ENCODE measurements around the gene SLC44A5. TPM values are rescaled to one million over a fixed set of nuclear protein-coding genes. Genes with fewer than 3 reads are reported as not detected.

The SLC44A5 gene
- total and polyA plus RNA-seq, 4 donors, result 13.1 to 37.7 (median 32.8) TPM

DNA sequence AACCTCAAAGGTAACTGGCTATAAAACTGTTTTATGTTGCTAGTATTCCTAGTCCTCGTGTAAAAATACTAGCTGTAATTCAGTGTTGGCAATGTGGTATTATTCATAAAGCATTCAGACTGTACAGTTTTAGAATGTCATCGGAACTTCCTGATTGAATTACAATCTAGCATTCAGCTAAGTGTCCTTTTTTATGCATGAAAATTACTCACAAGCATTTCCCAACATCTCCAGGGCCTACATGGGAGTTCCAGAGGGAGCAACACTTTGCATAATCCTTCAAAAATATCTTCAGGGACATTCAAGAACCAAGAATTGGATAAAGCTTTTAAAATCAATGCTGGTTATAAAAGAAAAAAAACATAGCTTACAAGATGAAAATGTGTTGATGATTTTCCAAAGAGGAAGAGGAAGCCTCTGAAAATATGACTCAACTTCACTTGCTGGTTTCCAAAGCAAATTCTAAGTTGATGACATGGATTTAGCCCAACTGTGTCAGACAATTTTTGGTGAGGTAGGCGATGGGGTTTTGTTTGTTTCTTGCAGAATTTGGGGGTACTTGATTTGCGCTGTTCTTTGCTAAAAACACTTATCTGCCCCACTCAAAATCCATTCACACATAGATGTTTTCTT is 137.8 kb downstream of the SLC44A5 start:
- Histone ChIP-seq H3K4me3 (ENCODE audit: low read depth, low read length) (no peak overlapping the region), H3K4me1 (ENCODE audit: control insufficient read depth, insufficient read depth, low read length) (no peaks in the 10 kb centered on the region), H3K27ac (ENCODE audit: low read depth, low read length) (no peak overlapping the region), H3K36me3 (ENCODE audit: control insufficient read depth, insufficient read depth, low read length) (no peaks in the 10 kb centered on the region), H3K9me3 (ENCODE audit: control insufficient read depth, insufficient read depth, low read length) (no peaks in the 10 kb centered on the region), H3K27me3 (ENCODE audit: control insufficient read depth, insufficient read depth, low read length) (no peaks in the 10 kb centered on the region)
- DNase-seq (ENCODE audit: low read depth in 4 of 6, low spot score in 6 of 6), result no peak
- WGBS (ENCODE audit: insufficient coverage), result no CpG with 5 or more reads among the region's 4 CpGs

- H3K36me3 ChIP-seq (ENCODE audit: control insufficient read depth, insufficient read depth, low read length), result no peaks in the 10 kb centered on the region
- DNase-seq (ENCODE audit: low read depth in 4 of 6, low spot score in 6 of 6), result peak in 1 of 6 donors; percentile 11
- WGBS (ENCODE audit: insufficient coverage), result no CpG with 5 or more reads among the region's 5 CpGs
- H3K27me3 ChIP-seq (ENCODE audit: control insufficient read depth, insufficient read depth, low read length), result no peaks in the 10 kb centered on the region
- H3K9me3 ChIP-seq (ENCODE audit: control insufficient read depth, insufficient read depth, low read length), result no peaks in the 10 kb centered on the region
- H3K4me3 ChIP-seq (ENCODE audit: low read depth, low read length), result no peak overlapping the region
- no peak overlapping the region for H3K27ac ChIP-seq (ENCODE audit: low read depth, low read length)
- no peaks in the 10 kb centered on the region for H3K4me1 ChIP-seq (ENCODE audit: control insufficient read depth, insufficient read depth, low read length)
Observed at GRCh38 chr1:75472089-75472970, 138.6 kb downstream of the SLC44A5 start.

DNA sequence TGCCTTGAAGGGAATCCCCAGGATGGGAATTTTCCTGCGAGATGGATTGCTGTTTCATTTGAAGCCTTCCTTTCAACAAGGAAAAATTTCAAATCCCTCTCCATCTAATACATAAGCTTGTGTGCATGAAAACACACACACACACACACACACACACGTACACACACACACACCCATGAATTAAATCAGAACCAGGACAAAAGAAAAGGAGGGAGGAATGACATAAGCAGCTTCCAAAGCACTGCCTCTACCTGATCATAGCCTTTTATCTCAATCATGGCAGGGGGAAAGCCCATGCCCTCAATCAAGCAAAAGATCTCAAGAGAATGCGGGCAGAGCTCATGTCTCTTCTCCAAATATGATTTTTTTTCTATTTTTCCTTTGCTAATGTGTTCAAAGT is 139.7 kb downstream of the SLC44A5 start:
- Histone ChIP-seq H3K27ac (ENCODE audit: low read depth, low read length) (no peak overlapping the region), H3K9me3 (ENCODE audit: control insufficient read depth, insufficient read depth, low read length) (no peaks in the 10 kb centered on the region), H3K4me3 (ENCODE audit: low read depth, low read length) (no peak overlapping the region), H3K4me1 (ENCODE audit: control insufficient read depth, insufficient read depth, low read length) (no peaks in the 10 kb centered on the region), H3K36me3 (ENCODE audit: control insufficient read depth, insufficient read depth, low read length) (no peaks in the 10 kb centered on the region), H3K27me3 (ENCODE audit: control insufficient read depth, insufficient read depth, low read length) (no peaks in the 10 kb centered on the region)
- no CpG with 5 or more reads among the region's 3 CpGs for WGBS (ENCODE audit: insufficient coverage)
- DNase-seq (ENCODE audit: low read depth in 4 of 6, low spot score in 6 of 6), result peak in 1 of 6 donors; percentile 73

GRCh38 chr1:75470448-75470847 is 140.5 kb downstream of the SLC44A5 start:
- H3K9me3 ChIP-seq (ENCODE audit: control insufficient read depth, insufficient read depth, low read length), result no peaks in the 10 kb centered on the region
- no peak for DNase-seq (ENCODE audit: low read depth in 4 of 6, low spot score in 6 of 6)
- H3K36me3 ChIP-seq (ENCODE audit: control insufficient read depth, insufficient read depth, low read length), result no peaks in the 10 kb centered on the region
- 89% methylated on average over 5 of the region's 6 CpGs for WGBS (ENCODE audit: insufficient coverage)
- H3K27me3 ChIP-seq (ENCODE audit: control insufficient read depth, insufficient read depth, low read length), result no peaks in the 10 kb centered on the region
- H3K27ac ChIP-seq (ENCODE audit: low read depth, low read length), result no peak overlapping the region
- no peaks in the 10 kb centered on the region for H3K4me1 ChIP-seq (ENCODE audit: control insufficient read depth, insufficient read depth, low read length)
- no peak overlapping the region for H3K4me3 ChIP-seq (ENCODE audit: low read depth, low read length)

GRCh38 chr1:75469586-75470173 is 141.2 kb downstream of the SLC44A5 start:
- DNase-seq (ENCODE audit: low read depth in 4 of 6, low spot score in 6 of 6), result no peak
- H3K27me3 ChIP-seq (ENCODE audit: control insufficient read depth, insufficient read depth, low read length), result no peaks in the 10 kb centered on the region
- H3K9me3 ChIP-seq (ENCODE audit: control insufficient read depth, insufficient read depth, low read length), result no peaks in the 10 kb centered on the region
- no peak overlapping the region for H3K27ac ChIP-seq (ENCODE audit: low read depth, low read length)
- WGBS (ENCODE audit: insufficient coverage), result 100% methylated on average over 2 of the region's 7 CpGs
- H3K4me1 ChIP-seq (ENCODE audit: control insufficient read depth, insufficient read depth, low read length), result no peaks in the 10 kb centered on the region
- no peak overlapping the region for H3K4me3 ChIP-seq (ENCODE audit: low read depth, low read length)
- no peaks in the 10 kb centered on the region for H3K36me3 ChIP-seq (ENCODE audit: control insufficient read depth, insufficient read depth, low read length)

DNA sequence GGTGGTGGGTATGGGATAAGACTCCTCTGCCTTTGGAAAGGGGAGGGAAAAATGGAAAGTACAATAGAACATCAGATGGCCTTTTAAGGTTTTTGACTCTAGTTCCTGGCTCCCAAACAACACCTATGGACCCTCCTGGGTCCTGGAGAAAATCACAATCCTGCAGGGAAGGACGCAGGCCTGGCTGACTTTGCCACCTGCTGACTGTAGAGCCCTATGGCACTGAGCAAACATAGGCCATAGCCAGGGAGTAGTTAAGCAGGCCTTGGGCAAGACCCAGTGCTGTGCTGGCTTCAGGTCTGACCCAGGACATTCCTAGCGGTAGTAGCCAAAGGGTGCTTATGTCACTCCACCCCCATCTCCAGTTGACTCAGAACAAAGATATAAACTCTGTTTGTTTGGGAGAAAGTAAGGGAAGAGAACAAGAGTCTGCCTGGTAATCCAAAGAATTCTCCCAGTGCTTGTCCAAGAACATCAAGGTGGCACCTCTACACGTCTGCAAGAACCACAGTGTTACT is 149.0 kb downstream of the SLC44A5 start:
- no peak overlapping the region for H3K27ac ChIP-seq (ENCODE audit: low read depth, low read length)
- no peaks in the 10 kb centered on the region for H3K27me3 ChIP-seq (ENCODE audit: control insufficient read depth, insufficient read depth, low read length)
- no peaks in the 10 kb centered on the region for H3K36me3 ChIP-seq (ENCODE audit: control insufficient read depth, insufficient read depth, low read length)
- no peak for DNase-seq (ENCODE audit: low read depth in 4 of 6, low spot score in 6 of 6)
- H3K4me1 ChIP-seq (ENCODE audit: control insufficient read depth, insufficient read depth, low read length), result no peaks in the 10 kb centered on the region
- 90% methylated on average over 2 of the region's 3 CpGs for whole genome bisulfite sequencing (ENCODE audit: insufficient coverage)
- no peak overlapping the region for H3K4me3 ChIP-seq (ENCODE audit: low read depth, low read length)
- no peaks in the 10 kb centered on the region for H3K9me3 ChIP-seq (ENCODE audit: control insufficient read depth, insufficient read depth, low read length)

- 100% methylated on average over 3 of the region's 5 CpGs for WGBS (ENCODE audit: insufficient coverage)
- H3K36me3 ChIP-seq (ENCODE audit: control insufficient read depth, insufficient read depth, low read length), result no peaks in the 10 kb centered on the region
- DNase-seq (ENCODE audit: low read depth in 4 of 6, low spot score in 6 of 6), result no peak
- H3K27ac ChIP-seq (ENCODE audit: low read depth, low read length), result no peak overlapping the region
- no peaks in the 10 kb centered on the region for H3K27me3 ChIP-seq (ENCODE audit: control insufficient read depth, insufficient read depth, low read length)
- no peaks in the 10 kb centered on the region for H3K4me1 ChIP-seq (ENCODE audit: control insufficient read depth, insufficient read depth, low read length)
- no peaks in the 10 kb centered on the region for H3K9me3 ChIP-seq (ENCODE audit: control insufficient read depth, insufficient read depth, low read length)
- no peak overlapping the region for H3K4me3 ChIP-seq (ENCODE audit: low read depth, low read length)
Observed at GRCh38 chr1:75449998-75450397, 160.9 kb downstream of the SLC44A5 start.

- DNase-seq (ENCODE audit: low read depth in 4 of 6, low spot score in 6 of 6), result no peak
- H3K4me3 ChIP-seq (ENCODE audit: low read depth, low read length), result no peak overlapping the region
- H3K27ac ChIP-seq (ENCODE audit: low read depth, low read length), result no peak overlapping the region
- H3K27me3 ChIP-seq (ENCODE audit: control insufficient read depth, insufficient read depth, low read length), result no peaks in the 10 kb centered on the region
- H3K9me3 ChIP-seq (ENCODE audit: control insufficient read depth, insufficient read depth, low read length), result no peaks in the 10 kb centered on the region
- no peaks in the 10 kb centered on the region for H3K36me3 ChIP-seq (ENCODE audit: control insufficient read depth, insufficient read depth, low read length)
- 75% methylated on average over 1 of the region's 1 CpG for WGBS (ENCODE audit: insufficient coverage)
- no peaks in the 10 kb centered on the region for H3K4me1 ChIP-seq (ENCODE audit: control insufficient read depth, insufficient read depth, low read length)
Observed at GRCh38 chr1:75444220-75444619, 166.7 kb downstream of the SLC44A5 start.

- Histone ChIP-seq H3K4me1 (ENCODE audit: control insufficient read depth, insufficient read depth, low read length) (no peaks in the 10 kb centered on the region), H3K36me3 (ENCODE audit: control insufficient read depth, insufficient read depth, low read length) (no peaks in the 10 kb centered on the region), H3K27ac (ENCODE audit: low read depth, low read length) (no peak overlapping the region), H3K4me3 (ENCODE audit: low read depth, low read length) (no peak overlapping the region), H3K9me3 (ENCODE audit: control insufficient read depth, insufficient read depth, low read length) (no peaks in the 10 kb centered on the region), H3K27me3 (ENCODE audit: control insufficient read depth, insufficient read depth, low read length) (no peaks in the 10 kb centered on the region)
- no peak for DNase-seq (ENCODE audit: low read depth in 4 of 6, low spot score in 6 of 6)
- WGBS (ENCODE audit: insufficient coverage), result no CpG with 5 or more reads among the region's 2 CpGs
Observed at GRCh38 chr1:75440274-75440673, 170.6 kb downstream of the SLC44A5 start.
